ENCODE measurements around the gene ANKRD34A. TPM values are rescaled to one million over a fixed set of nuclear protein-coding genes. Genes with fewer than 3 reads are reported as not detected.

Gene ANKRD34A
- total RNA-seq, 2 donors from 2014 or later, result 1.1 TPM

DNA sequence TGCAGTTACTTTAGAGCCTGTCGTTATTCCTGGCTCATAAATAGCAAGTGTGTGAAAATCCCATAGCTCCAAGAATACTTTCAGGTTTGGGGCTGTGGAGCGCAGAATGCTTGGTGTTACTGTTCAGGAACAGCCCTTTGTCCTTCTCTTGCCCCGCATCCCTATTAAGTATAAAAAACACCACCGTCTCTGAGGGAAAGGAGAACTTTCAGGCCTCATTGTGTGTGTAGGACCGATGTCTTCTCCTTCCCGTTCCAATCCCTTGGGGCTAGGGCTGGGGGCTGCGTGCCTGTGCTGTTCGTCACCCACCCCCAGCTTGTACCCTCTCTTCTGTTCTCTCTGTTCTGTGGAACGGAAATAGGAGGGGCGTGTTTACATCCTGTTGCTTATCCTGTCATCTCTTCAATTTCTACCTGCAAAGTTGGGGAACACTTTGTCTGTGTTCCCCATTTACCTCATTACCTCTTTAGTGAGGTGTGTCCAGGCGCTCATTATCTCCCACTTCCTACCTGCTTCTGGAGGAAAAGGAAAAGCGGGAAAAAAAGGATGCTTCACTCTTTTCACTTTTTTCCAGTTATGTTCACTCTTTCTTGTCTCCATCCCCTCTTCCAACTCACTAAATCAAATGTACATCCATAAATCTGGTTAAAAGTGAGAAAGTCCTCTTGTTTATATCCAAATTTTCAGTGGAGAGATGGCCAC is 32.8 kb upstream of the ANKRD34A start:
- Histone ChIP-seq H3K27me3 (replicated peaks; ENCODE audit: insufficient read depth) (no peaks in the 10 kb centered on the region), H3K36me3 (peaks cover 19% of the 10 kb centered on the region), H3K4me1 (ENCODE audit: control insufficient read depth in 1 of 2, low read depth in 2 of 2) (peaks cover 40 to 61% of the 10 kb centered on the region in 2 donors), H3K9me3 (no peaks in the 10 kb centered on the region), H3K27ac (peak overlapping the region; percentile 84 to 89), H3K4me3 (peak overlapping the region; percentile 94)
- no peak for TF ChIP-seq CTCF (IDR thresholded peaks at IDR 0.05)
- DNase-seq (ENCODE audit: low spot score) (no peak), ATAC-seq (ENCODE audit: insufficient number of reproducible peaks, low FRiP score, low read depth) (peak; percentile 40)

GRCh38 chr1:145996433-145997015 is 32.1 kb upstream of the ANKRD34A start, which contains the start of gene TXNIP:
TXNIP (minus strand) TSS chr1:145996579; CDS start chr1:145996266, 313 bp downstream.
- H3K27me3 ChIP-seq (replicated peaks; ENCODE audit: insufficient read depth), result no peaks in the 10 kb centered on the region
- H3K36me3 ChIP-seq, result peaks cover 19% of the 10 kb centered on the region
- peak within 1 kb of the TSS; percentile 84 to 89 for H3K27ac ChIP-seq
- H3K9me3 ChIP-seq, result no peaks in the 10 kb centered on the region
- peak within 1 kb of the TSS; percentile 94 for H3K4me3 ChIP-seq
- peaks cover 40 to 65% of the 10 kb centered on the region in 2 donors for H3K4me1 ChIP-seq (ENCODE audit: control insufficient read depth in 1 of 2, low read depth in 2 of 2)
- ATAC-seq (ENCODE audit: insufficient number of reproducible peaks, low FRiP score, low read depth) (peak; percentile 81), DNase-seq (ENCODE audit: low spot score) (peak; percentile 98)
- TF ChIP-seq CTCF (IDR thresholded peaks at IDR 0.05), result no peak

DNA sequence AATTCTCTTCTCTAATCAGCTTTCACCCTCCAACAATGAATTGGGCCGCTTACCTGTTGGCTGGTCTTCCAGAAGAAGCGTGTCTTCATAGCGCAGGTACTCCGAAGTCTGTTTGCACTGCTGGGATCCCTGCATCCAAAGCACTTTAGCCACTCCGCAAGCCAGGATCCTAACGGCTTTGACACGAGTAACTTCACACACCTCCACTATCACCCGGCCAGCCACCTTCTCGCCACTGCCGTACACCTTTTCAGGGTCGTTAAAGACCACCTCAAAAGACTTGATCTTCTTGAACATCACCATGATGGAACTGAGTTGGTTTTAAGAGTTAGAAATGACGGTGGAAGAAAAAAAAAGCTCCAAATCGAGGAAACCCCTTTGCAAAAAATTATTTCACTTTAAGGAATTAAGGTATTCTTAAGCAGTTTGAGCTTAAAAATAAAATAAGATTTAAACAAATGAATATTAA is 31.6 kb upstream of the ANKRD34A start:
- Histone ChIP-seq H3K36me3 (peaks cover 19% of the 10 kb centered on the region), H3K4me1 (ENCODE audit: control insufficient read depth in 1 of 2, low read depth in 2 of 2) (peaks cover 40 to 65% of the 10 kb centered on the region in 2 donors), H3K9me3 (no peaks in the 10 kb centered on the region), H3K4me3 (peak overlapping the region; percentile 94), H3K27me3 (replicated peaks; ENCODE audit: insufficient read depth) (no peaks in the 10 kb centered on the region), H3K27ac (peak overlapping the region; percentile 84 to 89)
- no peak for TF ChIP-seq CTCF (IDR thresholded peaks at IDR 0.05)
- no peak for ATAC-seq (ENCODE audit: insufficient number of reproducible peaks, low FRiP score, low read depth)
- no peak for DNase-seq (ENCODE audit: low spot score)

- H3K27me3 ChIP-seq (replicated peaks; ENCODE audit: insufficient read depth), result no peaks in the 10 kb centered on the region
- no peaks in the 10 kb centered on the region for H3K9me3 ChIP-seq
- H3K4me3 ChIP-seq, result peak overlapping the region; percentile 94
- ATAC-seq (ENCODE audit: insufficient number of reproducible peaks, low FRiP score, low read depth) (no peak), DNase-seq (ENCODE audit: low spot score) (no peak)
- no peak for TF ChIP-seq CTCF (IDR thresholded peaks at IDR 0.05)
- peaks cover 19% of the 10 kb centered on the region for H3K36me3 ChIP-seq
- H3K4me1 ChIP-seq (ENCODE audit: control insufficient read depth in 1 of 2, low read depth in 2 of 2), result peaks cover 40 to 65% of the 10 kb centered on the region in 2 donors
- H3K27ac ChIP-seq, result peak overlapping the region; percentile 84 to 89
These were observed 30.9 kb upstream of the ANKRD34A start for GRCh38 chr1:145995148-145995881.
